Measurements from ENCODE around the gene SRMS.

Gene SRMS

DNA sequence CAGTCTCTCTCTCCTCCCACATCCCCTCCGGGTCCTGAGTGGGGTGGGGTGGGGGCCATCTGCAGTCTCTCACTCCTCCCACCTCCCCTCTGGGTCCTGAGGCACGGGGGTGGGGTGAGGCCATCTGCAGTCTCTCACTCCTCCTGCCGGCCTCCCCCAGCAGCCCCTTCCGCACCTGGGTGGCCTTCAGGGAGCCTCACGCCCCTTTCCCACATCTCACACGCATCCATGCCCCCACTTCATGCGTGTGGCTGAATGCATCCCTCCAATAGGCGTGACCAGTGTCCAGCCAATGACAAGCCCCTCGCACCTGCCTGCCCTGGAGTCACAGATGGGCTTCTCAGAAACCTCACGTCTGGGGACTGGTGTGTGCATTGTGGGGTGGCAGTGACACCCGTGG, 993 bp upstream of the SRMS start:
- H3F3A ChIP-seq (ENCODE audit: insufficient read depth), result peaks cover 3% of the 10 kb centered on the region; the same call in 1 of the 2 replicates
- H3K4me3 ChIP-seq (ENCODE audit: insufficient read depth, low read length, poor library complexity, severe bottlenecking), result no peak overlapping the region
- H3K79me2 ChIP-seq (ENCODE audit: insufficient read depth, low read length), result no peaks in the 10 kb centered on the region
- no peak overlapping the region for H3K4me2 ChIP-seq (ENCODE audit: low read depth, low read length, poor library complexity, severe bottlenecking)
- H2AFZ ChIP-seq (ENCODE audit: low read depth, low read length, severe bottlenecking), result no peak overlapping the region
- H4K20me1 ChIP-seq (ENCODE audit: low read depth, low read length), result no peaks in the 10 kb centered on the region; the same call in 1 of the 2 replicates
- H3K9ac ChIP-seq (ENCODE audit: low read length), result no peak overlapping the region
- H3K36me3 ChIP-seq (ENCODE audit: low read length), result no peaks in the 10 kb centered on the region
- no peak for TF ChIP-seq EZH2phosphoT487 (conservative IDR thresholded peaks at IDR 0.05; ENCODE audit: low read length)
- TF ChIP-seq, protein P1, sequence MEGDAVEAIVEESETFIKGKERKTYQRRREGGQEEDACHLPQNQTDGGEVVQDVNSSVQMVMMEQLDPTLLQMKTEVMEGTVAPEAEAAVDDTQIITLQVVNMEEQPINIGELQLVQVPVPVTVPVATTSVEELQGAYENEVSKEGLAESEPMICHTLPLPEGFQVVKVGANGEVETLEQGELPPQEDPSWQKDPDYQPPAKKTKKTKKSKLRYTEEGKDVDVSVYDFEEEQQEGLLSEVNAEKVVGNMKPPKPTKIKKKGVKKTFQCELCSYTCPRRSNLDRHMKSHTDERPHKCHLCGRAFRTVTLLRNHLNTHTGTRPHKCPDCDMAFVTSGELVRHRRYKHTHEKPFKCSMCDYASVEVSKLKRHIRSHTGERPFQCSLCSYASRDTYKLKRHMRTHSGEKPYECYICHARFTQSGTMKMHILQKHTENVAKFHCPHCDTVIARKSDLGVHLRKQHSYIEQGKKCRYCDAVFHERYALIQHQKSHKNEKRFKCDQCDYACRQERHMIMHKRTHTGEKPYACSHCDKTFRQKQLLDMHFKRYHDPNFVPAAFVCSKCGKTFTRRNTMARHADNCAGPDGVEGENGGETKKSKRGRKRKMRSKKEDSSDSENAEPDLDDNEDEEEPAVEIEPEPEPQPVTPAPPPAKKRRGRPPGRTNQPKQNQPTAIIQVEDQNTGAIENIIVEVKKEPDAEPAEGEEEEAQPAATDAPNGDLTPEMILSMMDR (IDR thresholded peaks at IDR 0.05; ENCODE audit: insufficient read depth, low read length, poor library complexity, severe bottlenecking), result no peak
- H3K27ac ChIP-seq (ENCODE audit: low read depth, low read length), result no peak overlapping the region
- H3K9me2 ChIP-seq (replicated peaks; ENCODE audit: insufficient read depth, low read length), result no peaks in the 10 kb centered on the region
- H3K9me3 ChIP-seq (ENCODE audit: insufficient read depth, low read length), result no peaks in the 10 kb centered on the region
- no peaks in the 10 kb centered on the region for H3K27me3 ChIP-seq (ENCODE audit: low read length)

- Histone ChIP-seq H4K20me1 (ENCODE audit: low read depth, low read length) (no peaks in the 10 kb centered on the region; the same call in 1 of the 2 replicates), H3K27me3 (ENCODE audit: low read length) (no peaks in the 10 kb centered on the region), H3K9me2 (replicated peaks; ENCODE audit: insufficient read depth, low read length) (no peaks in the 10 kb centered on the region), H2AFZ (ENCODE audit: low read depth, low read length, severe bottlenecking) (no peak overlapping the region), H3K27ac (ENCODE audit: low read depth, low read length) (no peak overlapping the region), H3K36me3 (ENCODE audit: low read length) (no peaks in the 10 kb centered on the region), H3F3A (ENCODE audit: insufficient read depth) (no peaks in the 10 kb centered on the region), H3K9ac (ENCODE audit: low read length) (no peak overlapping the region), H3K4me3 (ENCODE audit: insufficient read depth, low read length, poor library complexity, severe bottlenecking) (no peak overlapping the region), H3K79me2 (ENCODE audit: insufficient read depth, low read length) (no peaks in the 10 kb centered on the region), H3K4me2 (ENCODE audit: low read depth, low read length, poor library complexity, severe bottlenecking) (no peak overlapping the region), H3K9me3 (ENCODE audit: insufficient read depth, low read length) (no peaks in the 10 kb centered on the region)
- TF ChIP-seq EZH2phosphoT487 (conservative IDR thresholded peaks at IDR 0.05; ENCODE audit: low read length), result no peak
These were observed 409 bp downstream of the SRMS start for GRCh38 chr20:63546956-63547724.

GRCh38 chr20:63546256-63546955, 1.1 kb downstream of the SRMS start:
- no peaks in the 10 kb centered on the region for H3K27me3 ChIP-seq (ENCODE audit: low read length)
- H4K20me1 ChIP-seq (ENCODE audit: low read depth, low read length), result no peaks in the 10 kb centered on the region; the same call in 1 of the 2 replicates
- no peak overlapping the region for H3K4me2 ChIP-seq (ENCODE audit: low read depth, low read length, poor library complexity, severe bottlenecking)
- H3K9me2 ChIP-seq (replicated peaks; ENCODE audit: insufficient read depth, low read length), result no peaks in the 10 kb centered on the region
- H3K9ac ChIP-seq (ENCODE audit: low read length), result no peak overlapping the region
- H3K36me3 ChIP-seq (ENCODE audit: low read length), result no peaks in the 10 kb centered on the region
- no peak overlapping the region for H3K27ac ChIP-seq (ENCODE audit: low read depth, low read length)
- no peaks in the 10 kb centered on the region for H3F3A ChIP-seq (ENCODE audit: insufficient read depth)
- TF ChIP-seq EZH2phosphoT487 (conservative IDR thresholded peaks at IDR 0.05; ENCODE audit: low read length), result no peak
- TF ChIP-seq, protein P1 (IDR thresholded peaks at IDR 0.05; ENCODE audit: insufficient read depth, low read length, poor library complexity, severe bottlenecking), result no peak
- H2AFZ ChIP-seq (ENCODE audit: low read depth, low read length, severe bottlenecking), result no peak overlapping the region
- no peaks in the 10 kb centered on the region for H3K9me3 ChIP-seq (ENCODE audit: insufficient read depth, low read length)
- H3K79me2 ChIP-seq (ENCODE audit: insufficient read depth, low read length), result no peaks in the 10 kb centered on the region
- H3K4me3 ChIP-seq (ENCODE audit: insufficient read depth, low read length, poor library complexity, severe bottlenecking), result no peak overlapping the region

GRCh38 chr20:63545814-63546213, 1.7 kb downstream of the SRMS start:
- TF ChIP-seq EZH2phosphoT487 (conservative IDR thresholded peaks at IDR 0.05; ENCODE audit: low read length), result no peak
- TF ChIP-seq, protein P1 (IDR thresholded peaks at IDR 0.05; ENCODE audit: insufficient read depth, low read length, poor library complexity, severe bottlenecking), result no peak
- Histone ChIP-seq H2AFZ (ENCODE audit: low read depth, low read length, severe bottlenecking) (no peak overlapping the region), H3K79me2 (ENCODE audit: insufficient read depth, low read length) (no peaks in the 10 kb centered on the region), H3K9me2 (replicated peaks; ENCODE audit: insufficient read depth, low read length) (no peaks in the 10 kb centered on the region), H3K9me3 (ENCODE audit: insufficient read depth, low read length) (no peaks in the 10 kb centered on the region), H3K27ac (ENCODE audit: low read depth, low read length) (no peak overlapping the region), H3K9ac (ENCODE audit: low read length) (no peak overlapping the region), H3K27me3 (ENCODE audit: low read length) (no peaks in the 10 kb centered on the region), H3K4me3 (ENCODE audit: insufficient read depth, low read length, poor library complexity, severe bottlenecking) (no peak overlapping the region), H3F3A (ENCODE audit: insufficient read depth) (no peaks in the 10 kb centered on the region), H4K20me1 (ENCODE audit: low read depth, low read length) (no peaks in the 10 kb centered on the region; the same call in 1 of the 2 replicates), H3K36me3 (ENCODE audit: low read length) (no peaks in the 10 kb centered on the region), H3K4me2 (ENCODE audit: low read depth, low read length, poor library complexity, severe bottlenecking) (no peak overlapping the region)

Measured in SU-DHL-6 (cell line).